Activated CD8-positive, alpha-beta memory T cell treated with anti-CD3 and anti-CD28 coated beads, Interleukin-2, amount 10 ng/mL, durations not matched to agents 7 days and 5 days (primary cell): Measurements from ENCODE around the gene CTBP2. TPM values are rescaled to one million over a fixed set of nuclear protein-coding genes. Genes with fewer than 3 reads are reported as not detected.
"Not testable (repeated sequence)": the region's sequence is repeated elsewhere in the genome, so short reads cannot be mapped to it uniquely, and the experiment has no call there.

Experiments
- ATAC-seq: fragments of 150-1000 bp; cut with Tn5 transposase; one replicate; pipeline ENCODE4 v1.10.0; 2021; ENCODE audit warnings: moderate library complexity
- CTCF ChIA-PET: fragments of 350-600 bp; sonication (Branson Sonifier 250); formaldehyde crosslinking; loops from one replicate; lab custom pipeline; 2021; ENCODE audit warnings: antibody characterized with exemption; lab: Charles Lee
- DNase-seq: peaks from one replicate; pipeline ENCODE4 v3.0.0-alpha.2; 2020
- H3K27ac Mint-ChIP-seq: one replicate; pipeline ENCODE4 v1.8.0; 2021; ENCODE audit warnings: mild to moderate bottlenecking, mixed read lengths
- H3K27me3 Mint-ChIP-seq: one replicate; pipeline ENCODE4 v1.8.0; 2021; ENCODE audit warnings: mixed read lengths
- H3K36me3 Mint-ChIP-seq: one replicate; pipeline ENCODE4 v1.8.0; 2021; ENCODE audit warnings: mild to moderate bottlenecking, mixed read lengths
- H3K4me1 Mint-ChIP-seq: one replicate; pipeline ENCODE4 v1.8.0; 2021; ENCODE audit warnings: mixed read lengths
- H3K4me3 Mint-ChIP-seq: one replicate; pipeline ENCODE4 v1.8.0; 2021; ENCODE audit warnings: mild to moderate bottlenecking, moderate library complexity, mixed read lengths
- H3K9me3 Mint-ChIP-seq: one replicate; pipeline ENCODE4 v1.8.0; 2022; ENCODE audit warnings: low read depth, mixed read lengths
- total RNA-seq, 2 experiments: library from RNA; stranded (reverse); gene quantifications; one replicate each; pipeline ENCODE4 v1.2.3, GENCODE V29; 2021

The CTBP2 gene
- total RNA-seq, 2 experiments from 2014 or later, result 0.61 to 0.82 TPM

GRCh38 chr10:125171402-125172306 is 11.3 kb upstream of the CTBP2 start:
- CTCF ChIA-PET, result interaction anchor here (0.7 kb wide), 1 partner anchor 191 kb away, joined by 3 read pairs; no protein-coding TSS in a partner anchor
- Mint-ChIP-seq H3K36me3 (no peaks in the 10 kb centered on the region), H3K4me3 (no peak overlapping the region), H3K9me3 (no peaks in the 10 kb centered on the region), H3K27me3 (peaks cover 6% of the 10 kb centered on the region), H3K4me1 (no peaks in the 10 kb centered on the region), H3K27ac (no peak overlapping the region)
- DNase-seq (no peak), ATAC-seq (no peak)

- H3K4me3 Mint-ChIP-seq, result no peak overlapping the region
- CTCF ChIA-PET, result no interaction called here
- H3K4me1 Mint-ChIP-seq, result no peaks in the 10 kb centered on the region
- no peaks in the 10 kb centered on the region for H3K36me3 Mint-ChIP-seq
- H3K27me3 Mint-ChIP-seq, result peaks cover 6% of the 10 kb centered on the region
- no peak overlapping the region for H3K27ac Mint-ChIP-seq
- ATAC-seq (no peak), DNase-seq (no peak)
- no peaks in the 10 kb centered on the region for H3K9me3 Mint-ChIP-seq
Observed at GRCh38 chr10:125169915-125170314, 9.6 kb upstream of the CTBP2 start.

GRCh38 chr10:125169279-125169678 is 8.9 kb upstream of the CTBP2 start:
- CTCF ChIA-PET, result no interaction called here
- Mint-ChIP-seq H3K27me3 (peaks cover 8% of the 10 kb centered on the region), H3K36me3 (no peaks in the 10 kb centered on the region), H3K27ac (no peak overlapping the region), H3K4me3 (no peak overlapping the region), H3K9me3 (no peaks in the 10 kb centered on the region), H3K4me1 (no peaks in the 10 kb centered on the region)
- ATAC-seq, result no peak
- DNase-seq, result no peak

- CTCF ChIA-PET, result no interaction called here
- no peaks in the 10 kb centered on the region for H3K36me3 Mint-ChIP-seq
- H3K4me1 Mint-ChIP-seq, result no peaks in the 10 kb centered on the region
- H3K27me3 Mint-ChIP-seq, result peaks cover 18% of the 10 kb centered on the region
- DNase-seq (no peak), ATAC-seq (no peak)
- H3K27ac Mint-ChIP-seq, result no peak overlapping the region
- H3K9me3 Mint-ChIP-seq, result no peaks in the 10 kb centered on the region
- H3K4me3 Mint-ChIP-seq, result no peak overlapping the region
Observed at GRCh38 chr10:125166658-125167057, 6.3 kb upstream of the CTBP2 start.

- H3K4me1 Mint-ChIP-seq, result no peaks in the 10 kb centered on the region
- ATAC-seq, result no peak
- H3K36me3 Mint-ChIP-seq, result no peaks in the 10 kb centered on the region
- CTCF ChIA-PET, result no interaction called here
- peak; percentile 31 for DNase-seq
- no peaks in the 10 kb centered on the region for H3K9me3 Mint-ChIP-seq
- H3K27ac Mint-ChIP-seq, result no peak overlapping the region
- peaks cover 19% of the 10 kb centered on the region for H3K27me3 Mint-ChIP-seq
- H3K4me3 Mint-ChIP-seq, result no peak overlapping the region
Observed at GRCh38 chr10:125165584-125166573, 5.5 kb upstream of the CTBP2 start.

- no peak for DNase-seq
- no peak overlapping the region for H3K27ac Mint-ChIP-seq
- no peaks in the 10 kb centered on the region for H3K4me1 Mint-ChIP-seq
- ATAC-seq, result no peak
- peaks cover 21% of the 10 kb centered on the region for H3K27me3 Mint-ChIP-seq
- CTCF ChIA-PET, result no interaction called here
- no peaks in the 10 kb centered on the region for H3K36me3 Mint-ChIP-seq
- H3K4me3 Mint-ChIP-seq, result no peak overlapping the region
- H3K9me3 Mint-ChIP-seq, result no peaks in the 10 kb centered on the region
Observed at GRCh38 chr10:125164421-125164820, 4.1 kb upstream of the CTBP2 start.

- ATAC-seq (no peak), DNase-seq (no peak)
- Mint-ChIP-seq H3K4me1 (no peaks in the 10 kb centered on the region), H3K27me3 (peaks cover 20% of the 10 kb centered on the region), H3K36me3 (no peaks in the 10 kb centered on the region), H3K9me3 (no peaks in the 10 kb centered on the region), H3K27ac (no peak overlapping the region), H3K4me3 (no peak overlapping the region)
- CTCF ChIA-PET, result no interaction called here
Observed at GRCh38 chr10:125163803-125164202, 3.4 kb upstream of the CTBP2 start.

GRCh38 chr10:125163312-125163711 is 2.9 kb upstream of the CTBP2 start:
- ATAC-seq, CTCF ChIA-PET, DNase-seq, H3K36me3 Mint-ChIP-seq, H3K9me3 Mint-ChIP-seq, H3K27ac Mint-ChIP-seq, H3K4me3 Mint-ChIP-seq, H3K4me1 Mint-ChIP-seq: not testable (repeated sequence)
- peaks cover 23% of the 10 kb centered on the region for H3K27me3 Mint-ChIP-seq

- no peaks in the 10 kb centered on the region for H3K36me3 Mint-ChIP-seq
- H3K9me3 Mint-ChIP-seq, result no peaks in the 10 kb centered on the region
- H3K4me3 Mint-ChIP-seq, result no peak overlapping the region
- CTCF ChIA-PET, result no interaction called here
- DNase-seq (no peak), ATAC-seq (no peak)
- H3K27ac Mint-ChIP-seq, result no peak overlapping the region
- peaks cover 33% of the 10 kb centered on the region for H3K27me3 Mint-ChIP-seq
- peaks cover 3% of the 10 kb centered on the region for H3K4me1 Mint-ChIP-seq
Observed at GRCh38 chr10:125162120-125162931, 2.0 kb upstream of the CTBP2 start.

GRCh38 chr10:125161707-125162119 is 1.4 kb upstream of the CTBP2 start:
- Mint-ChIP-seq H3K27me3 (peaks cover 39% of the 10 kb centered on the region), H3K4me1 (peaks cover 3% of the 10 kb centered on the region), H3K36me3 (no peaks in the 10 kb centered on the region), H3K27ac (no peak overlapping the region), H3K4me3 (no peak overlapping the region), H3K9me3 (no peaks in the 10 kb centered on the region)
- DNase-seq (no peak), ATAC-seq (no peak)
- CTCF ChIA-PET, result no interaction called here

GRCh38 chr10:125160856-125161706 is 718 bp upstream of the CTBP2 start:
- H3K27me3 Mint-ChIP-seq, result peaks cover 46% of the 10 kb centered on the region
- CTCF ChIA-PET, result no interaction called here
- DNase-seq (no peak), ATAC-seq (peak; percentile 45)
- H3K36me3 Mint-ChIP-seq, result no peaks in the 10 kb centered on the region
- no peak overlapping the region for H3K27ac Mint-ChIP-seq
- peaks cover 3% of the 10 kb centered on the region for H3K4me1 Mint-ChIP-seq
- no peaks in the 10 kb centered on the region for H3K9me3 Mint-ChIP-seq
- H3K4me3 Mint-ChIP-seq, result peak overlapping the region; percentile 15

GRCh38 chr10:125159486-125159931 is 854 bp downstream of the CTBP2 start:
- peaks cover 60% of the 10 kb centered on the region for H3K27me3 Mint-ChIP-seq
- DNase-seq (no peak), ATAC-seq (no peak)
- no peak overlapping the region for H3K4me3 Mint-ChIP-seq
- CTCF ChIA-PET, result no interaction called here
- no peaks in the 10 kb centered on the region for H3K9me3 Mint-ChIP-seq
- H3K36me3 Mint-ChIP-seq, result no peaks in the 10 kb centered on the region
- H3K27ac Mint-ChIP-seq, result no peak overlapping the region
- H3K4me1 Mint-ChIP-seq, result peaks cover 3% of the 10 kb centered on the region
